Ascending aorta (tissue), 2 donors: ENCODE measurements around the gene SOST. TPM values are rescaled to one million over a fixed set of nuclear protein-coding genes. Genes with fewer than 3 reads are reported as not detected.
A peak's percentile ranks its signal among the peaks of the same experiment; 100 is the strongest.

ENCODE experiments used
- DNase-seq, 2 donors: peaks; one replicate each; pipeline ENCODE4 v3.0.0-alpha.2; 2019; ENCODE audit warnings: low spot score in 2 of 2
- H3K27ac ChIP-seq, 2 donors: fragments of 200-600 bp; sonication (generic); one replicate each; pipeline ENCODE4 v1.5.1; 2016 to 2017; ENCODE audit warnings: mild to moderate bottlenecking in 1 of 2
- H3K27me3 ChIP-seq: fragments of 200-600 bp; sonication (generic); one replicate; pipeline ENCODE4 v1.5.1; 2017
- H3K36me3 ChIP-seq, 2 donors: fragments of 200-600 bp; sonication (generic); one replicate each; pipeline ENCODE4 v1.5.1; 2016
- H3K4me1 ChIP-seq, 2 donors: fragments of 200-600 bp; sonication (generic); one replicate each; pipeline ENCODE4 v1.5.1; 2016 to 2017; ENCODE audit warnings: mild to moderate bottlenecking in 1 of 2
- H3K4me3 ChIP-seq, 2 donors: fragments of 200-600 bp; sonication (generic); one replicate each; pipeline ENCODE4 v1.5.1; 2016 to 2017; ENCODE audit warnings: mild to moderate bottlenecking in 1 of 2
- H3K9me3 ChIP-seq, 2 donors: fragments of 200-600 bp; sonication (generic); one replicate each; pipeline ENCODE4 v1.5.1; 2016
- CTCF ChIP-seq, 3 experiments: fragments of 200-600 bp in 2 of 3; fragments of 450-650 bp in 1 of 3; sonication (generic) in 2 of 3; IDR thresholded peaks; one replicate each; pipeline ENCODE4 v1.5.1; 2016 to 2019; ENCODE audit warnings: antibody characterized with exemption in 3 of 3, mild to moderate bottlenecking in 1 of 3, moderate library complexity in 1 of 3
- intact Hi-C: fragments of 100-400 bp; cut with DNase I; formaldehyde crosslinking; loops from one replicate; pipeline ENCODE4 v1.15.1; 2023
- total RNA-seq: library from RNA; depleted of rRNA; stranded (reverse); fragments of >200 nt; gene quantifications from one replicate; pipeline ENCODE4 v1.1.0, GENCODE V29; 2016

SOST gene
- total RNA-seq, 1 donor from 2014 or later: 15.1 TPM

- no peaks in the 10 kb centered on the region for H3K27me3 ChIP-seq
- intact Hi-C loops: loop anchor here (5.0 kb wide), 1 partner anchor 178 kb away; no protein-coding TSS in a partner anchor
- H3K9me3 ChIP-seq: no peaks in the 10 kb centered on the region
- peak overlapping the region; percentile 32 to 47 for H3K4me3 ChIP-seq
- no peak for TF ChIP-seq CTCF (IDR thresholded peaks at IDR 0.05)
- peak overlapping the region; percentile 15 to 27 for H3K27ac ChIP-seq
- H3K36me3 ChIP-seq: no peaks in the 10 kb centered on the region
- peaks cover 6 to 18% of the 10 kb centered on the region in 2 donors for H3K4me1 ChIP-seq
- peak in 1 of 2 donors; percentile 71 for DNase-seq
These were observed 3.2 kb downstream of the SOST start for GRCh38 chr17:43755389-43755875.

GRCh38 chr17:43754947-43755346, 3.6 kb downstream of the SOST start:
- Histone ChIP-seq H3K36me3 (no peaks in the 10 kb centered on the region), H3K27me3 (no peaks in the 10 kb centered on the region), H3K4me3 (peak overlapping the region; percentile 32 to 47), H3K27ac (peak overlapping the region in 1 of 2 donors; percentile 27), H3K4me1 (peaks cover 6 to 17% of the 10 kb centered on the region in 2 donors), H3K9me3 (no peaks in the 10 kb centered on the region)
- DNase-seq: no peak
- intact Hi-C loops: loop anchor here (5.0 kb wide), 1 partner anchor 178 kb away; no protein-coding TSS in a partner anchor
- TF ChIP-seq CTCF (IDR thresholded peaks at IDR 0.05): no peak

GRCh38 chr17:43753493-43754129, 5.0 kb downstream of the SOST start:
- H3K27ac ChIP-seq: no peak overlapping the region
- no peak overlapping the region for H3K4me3 ChIP-seq
- intact Hi-C loops: no loop called here
- no peaks in the 10 kb centered on the region for H3K9me3 ChIP-seq
- no peaks in the 10 kb centered on the region for H3K36me3 ChIP-seq
- no peak for DNase-seq
- TF ChIP-seq CTCF (IDR thresholded peaks at IDR 0.05): no peak
- H3K27me3 ChIP-seq: no peaks in the 10 kb centered on the region
- peaks cover 6 to 13% of the 10 kb centered on the region in 2 donors for H3K4me1 ChIP-seq

- DNase-seq: no peak
- TF ChIP-seq CTCF (IDR thresholded peaks at IDR 0.05): no peak
- Histone ChIP-seq H3K36me3 (no peaks in the 10 kb centered on the region), H3K4me3 (no peak overlapping the region), H3K9me3 (no peaks in the 10 kb centered on the region), H3K27me3 (no peaks in the 10 kb centered on the region), H3K4me1 (peaks cover 3 to 19% of the 10 kb centered on the region in 2 donors), H3K27ac (no peak overlapping the region)
- intact Hi-C loops: no loop called here
These were observed 8.4 kb downstream of the SOST start for GRCh38 chr17:43750153-43750552.

GRCh38 chr17:43745541-43745940, 13.1 kb downstream of the SOST start:
- H3K36me3 ChIP-seq: no peaks in the 10 kb centered on the region
- no peak for TF ChIP-seq CTCF (IDR thresholded peaks at IDR 0.05)
- H3K27ac ChIP-seq: peak overlapping the region; percentile 47 to 61
- H3K27me3 ChIP-seq: no peaks in the 10 kb centered on the region
- DNase-seq: no peak
- intact Hi-C loops: no loop called here
- no peak overlapping the region for H3K4me3 ChIP-seq
- peaks cover 0 to 24% of the 10 kb centered on the region in 2 donors for H3K4me1 ChIP-seq
- H3K9me3 ChIP-seq: no peaks in the 10 kb centered on the region
